ENCODE results near the gene NUFIP2.

- TF ChIP-seq ATF6 (CRISPR knock-in tag; IDR thresholded peaks at IDR 0.05) (no peak), TP53 (CRISPR knock-in tag; IDR thresholded peaks at IDR 0.05) (no peak), USF1 (CRISPR knock-in tag; IDR thresholded peaks at IDR 0.05) (no peak), CTCF (IDR thresholded peaks at IDR 0.05) (no peak), ATF2 (CRISPR knock-in tag; IDR thresholded peaks at IDR 0.05; ENCODE audit: borderline replicate concordance, low read depth) (no peak), MXD4 (CRISPR knock-in tag; IDR thresholded peaks at IDR 0.05; ENCODE audit: borderline replicate concordance) (no peak)
Observed at GRCh38 chr17:29292071-29292991, 1.6 kb downstream of the NUFIP2 start.

Measured in WTC11 (cell line).